ENCODE results near the gene AP2A2. TPM values are rescaled to one million over a fixed set of nuclear protein-coding genes. Genes with fewer than 3 reads are reported as not detected.
"Not testable (repeated sequence)": the region's sequence is repeated elsewhere in the genome, so short reads cannot be mapped to it uniquely, and the experiment has no call there.

AP2A2 gene
- total RNA-seq, 4 donors from 2014 or later: 33.6 to 76.6 (median 46.4) TPM

- 84 to 87% methylated on average over 26 of the region's 26 CpGs for WGBS, 2 donors
Observed at GRCh38 chr11:970319-970871, 44.7 kb downstream of the AP2A2 start.

GRCh38 chr11:971092-971690 is 45.5 kb downstream of the AP2A2 start:
- TF ChIP-seq CTCF (IDR thresholded peaks at IDR 0.05) (no peak), POLR2A (IDR thresholded peaks at IDR 0.05) (no peak)
- intact Hi-C loops (cut with DNase I; ENCODE audit: low total_unique reads): no loop called here
- DNase-seq (ENCODE audit: low spot score in 2 of 2): no peak
- WGBS, 2 donors: 79 to 86% methylated on average over 12 of the region's 12 CpGs
- H3K4me3 ChIP-seq (ENCODE audit: low read depth, poor library complexity, severe bottlenecking): no peak overlapping the region

More at GRCh38 chr11:970319-970871, 44.7 kb downstream of the AP2A2 start:
- intact Hi-C loops (cut with DNase I; ENCODE audit: low total_unique reads): no loop called here
- TF ChIP-seq CTCF (IDR thresholded peaks at IDR 0.05) (no peak), POLR2A (IDR thresholded peaks at IDR 0.05) (no peak)
- no peak for DNase-seq (ENCODE audit: low spot score in 2 of 2)
- no peak overlapping the region for H3K4me3 ChIP-seq (ENCODE audit: low read depth, poor library complexity, severe bottlenecking)

DNA sequence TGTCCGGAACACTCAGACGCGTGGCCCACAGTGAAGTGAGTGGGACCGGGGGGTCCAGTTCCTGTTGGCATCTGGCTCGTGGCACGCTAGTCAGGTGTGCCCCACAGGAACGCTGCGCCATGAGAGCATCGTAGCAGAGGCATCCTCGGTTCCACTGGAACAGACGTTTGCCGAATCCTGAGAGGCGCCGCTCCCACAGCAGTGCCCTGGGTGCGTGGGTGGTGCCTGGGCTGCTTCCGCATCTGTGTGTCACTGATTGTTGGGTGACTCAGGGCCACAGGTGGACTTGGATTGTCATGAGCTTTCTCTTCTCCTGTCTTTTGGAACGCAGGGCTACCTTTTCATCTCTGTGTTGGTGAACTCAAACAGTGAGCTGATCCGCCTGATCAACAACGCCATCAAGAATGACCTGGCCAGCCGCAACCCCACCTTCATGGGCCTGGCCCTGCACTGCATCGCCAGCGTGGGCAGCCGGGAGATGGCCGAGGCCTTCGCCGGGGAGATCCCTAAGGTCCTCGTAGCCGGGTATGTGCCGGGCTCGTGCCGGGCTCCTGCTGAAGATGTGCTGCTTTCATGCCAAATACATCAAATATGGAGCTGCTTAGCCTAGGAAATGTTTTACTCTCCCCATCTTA is 46.2 kb downstream of the AP2A2 start:
- no peak for DNase-seq (ENCODE audit: low spot score in 2 of 2)
- no peak overlapping the region for H3K4me3 ChIP-seq (ENCODE audit: low read depth, poor library complexity, severe bottlenecking)
- 92 to 94% methylated on average over 31 of the region's 31 CpGs for WGBS, 2 donors
- TF ChIP-seq POLR2A (IDR thresholded peaks at IDR 0.05) (no peak), CTCF (IDR thresholded peaks at IDR 0.05) (no peak)
- intact Hi-C loops (cut with DNase I; ENCODE audit: low total_unique reads): no loop called here

DNA sequence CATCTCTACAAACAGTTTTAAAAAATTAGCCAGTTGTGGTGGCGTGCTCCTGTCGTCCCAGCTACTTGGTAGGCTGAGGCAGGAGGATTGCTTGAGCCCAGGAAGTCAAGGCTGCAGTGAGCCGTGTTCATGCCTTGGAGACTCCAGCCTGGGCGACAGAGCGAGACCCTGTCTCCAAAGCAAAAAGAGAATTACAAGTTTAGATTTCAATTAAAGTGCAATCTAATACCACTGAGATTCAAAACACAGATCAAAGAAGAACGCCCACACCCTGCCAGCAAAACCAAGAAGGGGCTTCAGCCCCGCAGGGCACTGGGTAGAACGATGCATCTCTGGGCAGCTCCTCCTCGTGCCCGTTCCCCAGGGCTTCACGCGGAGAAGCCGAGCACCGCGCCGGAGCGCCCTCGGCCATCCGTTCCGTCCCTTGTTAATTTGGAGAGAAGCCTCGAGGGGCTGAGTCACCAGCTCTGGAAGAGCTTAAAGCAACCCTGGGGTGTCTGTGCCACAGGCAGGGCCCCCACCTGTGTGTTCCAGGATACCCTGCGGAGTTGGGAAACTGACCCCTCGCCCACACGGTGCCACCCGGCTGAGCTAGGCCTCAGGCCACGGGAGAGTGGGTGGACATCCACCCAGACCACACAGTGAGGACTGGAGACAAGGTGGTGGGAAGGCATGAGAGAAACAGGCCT is 47.0 kb downstream of the AP2A2 start:
- no peak overlapping the region for H3K4me3 ChIP-seq (ENCODE audit: low read depth, poor library complexity, severe bottlenecking)
- WGBS, 2 donors: 91 to 97% methylated on average over 20 to 26 of the region's 26 CpGs
- intact Hi-C loops (cut with DNase I; ENCODE audit: low total_unique reads): no loop called here
- TF ChIP-seq CTCF (IDR thresholded peaks at IDR 0.05): no peak
- TF ChIP-seq POLR2A (IDR thresholded peaks at IDR 0.05): no peak
- no peak for DNase-seq (ENCODE audit: low spot score in 2 of 2)

- TF ChIP-seq POLR2A (IDR thresholded peaks at IDR 0.05): no peak
- no peak for TF ChIP-seq CTCF (IDR thresholded peaks at IDR 0.05)
- no peak for DNase-seq (ENCODE audit: low spot score in 2 of 2)
- H3K4me3 ChIP-seq (ENCODE audit: low read depth, poor library complexity, severe bottlenecking): no peak overlapping the region
- 94 to 97% methylated on average over 10 to 11 of the region's 11 CpGs for WGBS, 2 donors
- intact Hi-C loops (cut with DNase I; ENCODE audit: low total_unique reads): no loop called here
Observed at GRCh38 chr11:973237-973636, 47.6 kb downstream of the AP2A2 start.

GRCh38 chr11:975376-975775 is 49.7 kb downstream of the AP2A2 start:
- intact Hi-C loops (cut with DNase I; ENCODE audit: low total_unique reads); DNase-seq (ENCODE audit: low spot score in 2 of 2); H3K4me3 ChIP-seq (ENCODE audit: low read depth, poor library complexity, severe bottlenecking): not testable (repeated sequence)
- 90 to 97% methylated on average over 41 of the region's 41 CpGs for WGBS, 2 donors

Data from lower leg skin (tissue), 4 donors.